Effector memory CD8-positive, alpha-beta T cell (primary cell): ENCODE data around the gene PRKCQ.

ENCODE experiments used
- ATAC-seq: fragments of 150-1000 bp; cut with Tn5 transposase; replicated peaks from 2 replicates; pipeline ENCODE4 v1.10.0; 2021; ENCODE audit warnings: mild to moderate bottlenecking, moderate library complexity
- DNase-seq, 3 experiments: peaks; one replicate each; pipeline ENCODE4 v3.0.0; 2021
- H3K27ac Mint-ChIP-seq, 2 donors: one replicate each; pipeline ENCODE4 v1.8.0; 2022; ENCODE audit warnings: mild to moderate bottlenecking in 2 of 2, mixed read lengths in 2 of 2, moderate library complexity in 2 of 2
- H3K27me3 Mint-ChIP-seq, 2 donors: one replicate each; pipeline ENCODE4 v1.8.0; 2022; ENCODE audit warnings: mixed read lengths in 2 of 2
- H3K36me3 Mint-ChIP-seq: one replicate; pipeline ENCODE4 v1.8.0; 2022; ENCODE audit warnings: mild to moderate bottlenecking, moderate library complexity, mixed read lengths; ENCODE audit not compliant: insufficient read depth
- H3K4me1 Mint-ChIP-seq, 2 donors: one replicate each; pipeline ENCODE4 v1.8.0; 2022; ENCODE audit warnings: low read depth in 2 of 2, mixed read lengths in 2 of 2
- H3K4me3 Mint-ChIP-seq, 2 donors: one replicate each; pipeline ENCODE4 v1.8.0; 2022; ENCODE audit warnings: mild to moderate bottlenecking in 2 of 2, mixed read lengths in 2 of 2, moderate library complexity in 2 of 2
- H3K9me3 Mint-ChIP-seq, 2 donors: one replicate each; pipeline ENCODE4 v1.8.0; 2022; ENCODE audit warnings: mixed read lengths in 2 of 2

The PRKCQ gene

GRCh38 chr10:6423413-6424170, 156.5 kb downstream of the PRKCQ start:
- Mint-ChIP-seq H3K36me3 (peaks cover 32% of the 10 kb centered on the region), H3K4me3 (no peak overlapping the region), H3K9me3 (no peaks in the 10 kb centered on the region), H3K27me3 (no peaks in the 10 kb centered on the region), H3K27ac (peak overlapping the region; percentile 81 to 87), H3K4me1 (peaks cover 15 to 16% of the 10 kb centered on the region in 2 donors)
- ATAC-seq (peak; percentile 49), DNase-seq (no peak)

DNA sequence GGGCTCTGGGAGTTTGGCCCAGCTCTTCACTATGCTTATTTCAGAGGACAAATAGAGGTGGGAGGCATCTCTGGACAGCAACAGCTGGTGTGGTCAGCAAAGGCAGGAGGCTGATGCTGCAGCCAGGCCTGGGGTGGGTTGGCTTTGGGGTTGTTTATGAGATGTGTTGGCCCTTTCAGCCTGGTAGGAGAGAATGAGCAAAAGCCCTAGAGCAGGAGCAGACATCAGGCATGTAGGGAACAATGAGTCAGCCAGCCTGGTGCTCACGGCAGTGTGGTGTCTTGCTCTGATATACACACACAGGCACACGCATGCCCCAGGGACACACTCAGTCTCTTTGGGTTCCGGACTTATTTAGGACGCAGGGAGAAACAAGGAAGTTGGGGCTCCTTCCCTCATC, 157.1 kb downstream of the PRKCQ start:
- H3K27ac Mint-ChIP-seq: peak overlapping the region; percentile 81 to 87
- H3K4me1 Mint-ChIP-seq: peaks cover 15 to 16% of the 10 kb centered on the region in 2 donors
- no peaks in the 10 kb centered on the region for H3K27me3 Mint-ChIP-seq
- no peak for DNase-seq
- no peaks in the 10 kb centered on the region for H3K9me3 Mint-ChIP-seq
- H3K36me3 Mint-ChIP-seq: peaks cover 26% of the 10 kb centered on the region
- no peak for ATAC-seq
- H3K4me3 Mint-ChIP-seq: no peak overlapping the region

GRCh38 chr10:6418613-6419216, 161.4 kb downstream of the PRKCQ start:
- Mint-ChIP-seq H3K4me3 (no peak overlapping the region), H3K36me3 (peaks cover 2% of the 10 kb centered on the region), H3K9me3 (no peaks in the 10 kb centered on the region), H3K4me1 (peaks cover 6 to 8% of the 10 kb centered on the region in 2 donors), H3K27me3 (no peaks in the 10 kb centered on the region), H3K27ac (no peak overlapping the region)
- ATAC-seq: no peak
- no peak for DNase-seq

DNA sequence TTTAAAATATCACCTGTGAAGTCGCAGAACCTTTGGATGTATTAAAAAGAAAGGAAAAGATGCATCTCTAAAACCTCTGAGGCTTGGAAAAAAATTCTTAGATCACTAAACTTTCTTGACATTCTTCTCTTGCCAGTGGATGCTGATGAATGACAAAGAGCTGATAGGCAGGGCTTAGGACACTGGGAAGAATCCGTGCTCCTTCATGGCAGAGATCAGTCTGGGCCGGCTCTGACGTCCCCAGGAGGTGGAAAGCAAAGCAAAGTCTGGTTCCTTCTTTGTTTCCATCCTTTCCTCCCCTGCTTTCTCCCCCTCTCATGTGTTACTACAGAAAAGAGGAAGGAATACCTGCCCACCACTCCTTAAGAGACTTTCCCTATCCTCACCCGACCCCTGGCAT, 161.9 kb downstream of the PRKCQ start:
- DNase-seq (no peak), ATAC-seq (no peak)
- peaks cover 4 to 6% of the 10 kb centered on the region in 2 donors for H3K4me1 Mint-ChIP-seq
- H3K27ac Mint-ChIP-seq: no peak overlapping the region
- H3K36me3 Mint-ChIP-seq: peaks cover 2% of the 10 kb centered on the region
- H3K9me3 Mint-ChIP-seq: no peaks in the 10 kb centered on the region
- no peak overlapping the region for H3K4me3 Mint-ChIP-seq
- no peaks in the 10 kb centered on the region for H3K27me3 Mint-ChIP-seq

DNA sequence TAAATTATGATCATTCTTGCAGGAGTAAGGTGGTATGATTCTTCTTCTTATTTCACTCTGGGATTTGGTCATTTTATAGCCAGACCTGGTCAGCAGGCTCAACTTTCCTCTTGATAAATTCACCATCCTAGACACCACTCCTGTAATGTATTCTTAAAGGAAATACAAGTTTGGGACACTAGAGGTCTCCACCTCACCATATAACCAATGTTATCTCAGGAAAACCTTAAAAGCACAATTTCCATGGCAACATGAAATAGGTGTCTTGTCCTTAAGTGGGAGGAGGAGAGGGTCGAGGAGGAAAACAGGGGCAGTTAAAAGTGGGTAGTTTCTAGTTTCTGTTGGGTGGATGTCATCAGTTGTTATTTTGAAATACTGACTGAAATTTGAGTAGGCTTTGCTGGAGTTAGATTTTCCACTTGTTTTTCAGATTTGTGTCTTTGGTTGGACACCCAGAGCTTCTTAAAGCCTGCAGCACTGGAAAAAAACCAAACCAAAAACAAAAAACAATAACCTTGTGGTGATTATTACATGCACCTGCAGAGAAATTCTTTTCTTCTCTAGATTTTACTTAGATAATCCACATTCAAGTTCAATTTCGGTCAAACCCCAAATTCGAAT, 163.1 kb downstream of the PRKCQ start:
- no peaks in the 10 kb centered on the region for H3K27me3 Mint-ChIP-seq
- peaks cover 2% of the 10 kb centered on the region for H3K36me3 Mint-ChIP-seq
- no peaks in the 10 kb centered on the region for H3K9me3 Mint-ChIP-seq
- ATAC-seq: peak; percentile 75
- H3K27ac Mint-ChIP-seq: no peak overlapping the region
- no peak overlapping the region for H3K4me3 Mint-ChIP-seq
- no peaks in the 10 kb centered on the region for H3K4me1 Mint-ChIP-seq
- DNase-seq: peak; percentile 25 to 39 (median 32)

DNA sequence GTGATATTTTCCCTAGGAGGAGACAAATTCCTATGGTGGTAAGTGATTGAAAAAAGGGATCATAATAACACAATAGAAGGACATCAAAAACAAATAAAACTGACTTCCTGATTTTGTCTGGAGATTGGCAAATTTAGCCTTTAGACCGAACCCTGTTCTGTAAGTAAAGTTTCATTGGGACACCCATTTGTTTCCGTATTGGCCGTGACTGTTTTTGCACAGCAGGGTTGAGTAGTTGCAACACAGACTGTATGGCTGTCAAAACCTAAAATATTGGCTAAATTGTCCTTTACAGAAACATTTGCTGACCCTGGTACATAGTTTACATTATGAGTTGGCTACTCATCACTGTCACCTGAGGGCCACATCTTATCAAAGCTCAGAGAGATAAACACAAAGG, 168.6 kb downstream of the PRKCQ start:
- Mint-ChIP-seq H3K27me3 (no peaks in the 10 kb centered on the region), H3K27ac (no peak overlapping the region), H3K9me3 (no peaks in the 10 kb centered on the region), H3K4me3 (no peak overlapping the region), H3K4me1 (peaks cover 23% of the 10 kb centered on the region in 2 donors), H3K36me3 (peaks cover 17% of the 10 kb centered on the region)
- DNase-seq: no peak
- no peak for ATAC-seq

DNA sequence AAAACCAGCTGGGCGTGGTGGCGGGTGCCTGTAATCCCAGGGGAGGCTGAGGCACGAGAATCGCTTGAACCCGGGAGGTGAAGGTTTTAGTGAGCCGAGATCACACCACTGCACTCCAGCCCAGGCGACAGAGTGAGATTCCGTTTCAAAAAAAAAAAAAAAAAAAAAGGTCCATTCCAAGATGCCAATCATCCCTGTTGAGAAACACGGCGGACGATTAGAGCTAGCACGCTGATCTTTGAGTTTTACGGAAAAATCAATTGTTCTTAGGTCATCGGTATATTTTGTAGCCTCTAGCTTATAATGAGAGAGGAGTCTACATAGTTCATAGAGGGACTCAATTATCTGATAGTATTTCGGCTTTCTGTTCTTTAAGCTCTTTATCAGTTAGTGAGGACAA, 169.2 kb downstream of the PRKCQ start:
- DNase-seq (no peak), ATAC-seq (no peak)
- peaks cover 17% of the 10 kb centered on the region for H3K36me3 Mint-ChIP-seq
- peak overlapping the region; percentile 96 to 98 for H3K27ac Mint-ChIP-seq
- H3K4me1 Mint-ChIP-seq: peaks cover 23% of the 10 kb centered on the region in 2 donors
- H3K9me3 Mint-ChIP-seq: no peaks in the 10 kb centered on the region
- H3K27me3 Mint-ChIP-seq: no peaks in the 10 kb centered on the region
- peak overlapping the region; percentile 72 to 81 for H3K4me3 Mint-ChIP-seq

- Mint-ChIP-seq H3K4me3 (peak overlapping the region; percentile 72 to 81), H3K27me3 (no peaks in the 10 kb centered on the region), H3K9me3 (no peaks in the 10 kb centered on the region), H3K27ac (peak overlapping the region; percentile 96 to 98), H3K4me1 (peaks cover 23% of the 10 kb centered on the region in 2 donors), H3K36me3 (peaks cover 17% of the 10 kb centered on the region)
- peak; percentile 53 to 59 (median 58) for DNase-seq
- peak; percentile 97 for ATAC-seq
Observed at GRCh38 chr10:6409971-6410643, 170.0 kb downstream of the PRKCQ start.

- DNase-seq (no peak), ATAC-seq (no peak)
- H3K27me3 Mint-ChIP-seq: no peaks in the 10 kb centered on the region
- peaks cover 25 to 30% of the 10 kb centered on the region in 2 donors for H3K4me1 Mint-ChIP-seq
- no peaks in the 10 kb centered on the region for H3K9me3 Mint-ChIP-seq
- H3K36me3 Mint-ChIP-seq: peaks cover 17% of the 10 kb centered on the region
- peak overlapping the region; percentile 45 to 53 for H3K4me3 Mint-ChIP-seq
- H3K27ac Mint-ChIP-seq: peak overlapping the region; percentile 86 to 98
Observed at GRCh38 chr10:6408799-6409198, 171.3 kb downstream of the PRKCQ start.

DNA sequence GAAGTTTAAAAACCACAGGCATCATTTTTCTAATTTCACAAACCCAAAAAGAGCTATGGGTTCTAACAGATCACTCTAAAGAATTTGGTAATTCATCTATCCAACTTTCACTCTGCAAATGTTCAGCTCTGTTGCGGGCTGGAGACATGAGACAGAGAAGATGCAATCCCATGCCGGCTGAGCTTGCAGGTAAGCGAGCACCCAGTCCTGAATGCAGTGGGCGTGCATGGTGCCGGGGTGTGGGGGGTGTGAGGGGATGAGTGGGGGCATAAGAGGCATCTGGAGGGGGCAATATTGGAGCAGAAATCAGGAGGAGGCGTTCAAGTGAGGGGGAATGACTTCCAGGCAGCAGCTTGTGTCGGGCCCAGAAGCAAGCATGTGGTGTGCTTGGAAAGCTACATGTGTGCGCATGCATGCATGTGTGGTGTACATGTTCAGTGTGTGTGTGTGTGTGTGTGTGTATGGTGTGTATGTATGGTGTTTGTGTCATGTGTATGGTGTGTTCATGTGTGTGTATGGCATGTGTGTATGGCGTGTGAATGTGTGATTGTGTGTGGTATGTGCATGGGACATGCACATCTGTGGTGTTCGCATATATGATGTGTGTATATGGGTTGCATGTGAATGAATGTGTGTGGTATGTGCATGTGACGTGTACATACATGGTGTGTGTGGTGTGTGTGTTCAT, 172.9 kb downstream of the PRKCQ start:
- no peak for DNase-seq
- Mint-ChIP-seq H3K36me3 (peaks cover 17% of the 10 kb centered on the region), H3K4me1 (peaks cover 27 to 30% of the 10 kb centered on the region in 2 donors), H3K27ac (no peak overlapping the region), H3K4me3 (no peak overlapping the region), H3K27me3 (no peaks in the 10 kb centered on the region), H3K9me3 (no peaks in the 10 kb centered on the region)
- no peak for ATAC-seq

DNA sequence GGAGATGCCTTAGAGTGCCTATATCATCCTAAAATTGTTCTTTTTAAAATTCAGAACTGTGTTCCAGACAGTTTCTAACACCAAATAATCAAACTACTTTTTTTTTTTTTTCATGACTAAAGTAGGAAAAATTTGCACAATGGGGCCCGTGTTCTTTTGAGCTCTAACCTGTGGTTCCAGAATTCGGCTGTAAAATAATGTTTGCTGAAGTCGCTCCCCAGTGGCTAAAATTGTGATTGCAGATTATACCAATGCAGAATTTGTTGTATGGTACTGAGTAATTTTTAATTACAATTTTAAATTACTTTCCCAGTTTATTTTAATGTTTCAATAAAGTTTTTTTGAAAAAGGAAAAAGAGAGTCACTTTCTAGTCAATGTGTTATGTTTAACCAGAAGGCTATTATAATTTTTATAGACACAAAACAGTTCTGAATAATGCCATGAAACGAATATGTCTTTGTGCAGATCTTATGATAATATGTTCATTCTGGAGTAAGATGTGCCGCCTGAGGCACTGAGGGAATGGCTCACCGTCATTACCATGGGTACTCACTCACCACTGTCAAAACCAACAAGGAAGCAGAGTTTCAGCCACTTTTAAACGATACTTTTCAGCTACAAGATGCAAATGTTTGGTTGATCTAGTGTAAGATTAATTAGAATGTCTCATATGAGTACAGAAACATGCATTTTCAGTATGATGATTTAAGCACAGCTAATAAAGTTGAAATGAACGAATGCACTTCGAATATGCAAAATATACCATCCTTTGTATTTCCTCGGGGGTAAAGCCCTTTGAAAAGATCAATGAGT, 173.6 kb downstream of the PRKCQ start:
- Mint-ChIP-seq H3K27ac (no peak overlapping the region), H3K9me3 (no peaks in the 10 kb centered on the region), H3K4me3 (no peak overlapping the region), H3K4me1 (peaks cover 33 to 36% of the 10 kb centered on the region in 2 donors), H3K36me3 (peaks cover 19% of the 10 kb centered on the region), H3K27me3 (no peaks in the 10 kb centered on the region)
- ATAC-seq (no peak), DNase-seq (no peak)

DNA sequence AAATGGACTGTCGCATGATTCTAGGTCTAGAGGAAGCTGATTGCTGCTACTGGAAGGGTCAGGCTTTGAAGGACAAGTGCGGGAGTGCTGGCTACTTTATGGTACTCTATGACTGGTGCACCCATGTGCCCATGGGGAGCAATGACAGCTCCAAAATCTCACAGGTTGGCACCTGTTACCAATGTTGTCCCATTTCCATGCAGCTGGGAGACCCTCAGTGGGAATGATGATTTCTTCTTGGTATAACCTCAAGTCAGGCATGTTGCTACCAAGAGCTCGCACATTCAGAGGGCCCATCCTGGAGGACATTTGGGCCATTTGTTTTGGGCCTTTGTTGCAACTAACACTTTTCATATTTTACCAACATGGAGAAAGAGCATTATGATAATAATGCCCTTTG, 174.4 kb downstream of the PRKCQ start:
- no peaks in the 10 kb centered on the region for H3K27me3 Mint-ChIP-seq
- no peak overlapping the region for H3K4me3 Mint-ChIP-seq
- ATAC-seq (no peak), DNase-seq (no peak)
- H3K9me3 Mint-ChIP-seq: no peaks in the 10 kb centered on the region
- peak overlapping the region in 1 of 2 donors; percentile 72 for H3K27ac Mint-ChIP-seq
- H3K36me3 Mint-ChIP-seq: peaks cover 18% of the 10 kb centered on the region
- H3K4me1 Mint-ChIP-seq: peaks cover 32 to 35% of the 10 kb centered on the region in 2 donors
